Endothelial cell (in vitro differentiated cells): Measurements from ENCODE around the gene TRIM14. TPM values are rescaled to one million over a fixed set of nuclear protein-coding genes. Genes with fewer than 3 reads are reported as not detected.
A peak's percentile ranks its signal among the peaks of the same experiment; 100 is the strongest.

Source experiments
- DNase-seq: peaks from one replicate; pipeline ENCODE4 v3.0.0; 2021; ENCODE audit warnings: low spot score
- H3K27ac Mint-ChIP-seq: one replicate; pipeline ENCODE4 v1.8.0; 2021; ENCODE audit warnings: mixed read lengths, inconsistent platforms; ENCODE audit not compliant: unreplicated experiment
- H3K27me3 Mint-ChIP-seq: one replicate; pipeline ENCODE4 v1.8.0; 2021; ENCODE audit warnings: mild to moderate bottlenecking, moderate library complexity, mixed read lengths, inconsistent platforms; ENCODE audit not compliant: unreplicated experiment
- H3K36me3 Mint-ChIP-seq: one replicate; pipeline ENCODE4 v1.8.0; 2021; ENCODE audit warnings: mild to moderate bottlenecking, low read depth, mixed read lengths, inconsistent platforms; ENCODE audit not compliant: unreplicated experiment
- H3K4me1 Mint-ChIP-seq: one replicate; pipeline ENCODE4 v1.8.0; 2021; ENCODE audit warnings: mild to moderate bottlenecking, mixed read lengths, inconsistent platforms; ENCODE audit not compliant: unreplicated experiment
- H3K4me3 Mint-ChIP-seq: one replicate; pipeline ENCODE4 v1.8.0; 2021; ENCODE audit warnings: mild to moderate bottlenecking, mixed read lengths, inconsistent platforms; ENCODE audit not compliant: unreplicated experiment
- H3K9me3 Mint-ChIP-seq: one replicate; pipeline ENCODE4 v1.8.0; 2021; ENCODE audit warnings: mixed read lengths, inconsistent platforms; ENCODE audit not compliant: unreplicated experiment
- total RNA-seq: library from RNA; stranded (reverse); fragmentation: NEBNext Ultra II Directional; extraction: Animal tissue kit (Norgen Biotek cat#: 25700); gene quantifications from one replicate; pipeline ENCODE4 v1.2.1, GENCODE V29; 2021; ENCODE audit not compliant: unreplicated experiment
- TF ChIP-seq, protein P1 (sequence below): fragments of 200-600 bp; sonication (generic); IDR thresholded peaks from one replicate; pipeline ENCODE4 v1.5.0; 2021; ENCODE audit warnings: antibody characterized with exemption; ENCODE audit not compliant: unreplicated experiment

TRIM14 gene
- total RNA-seq, 1 donor from 2014 or later: 0.97 TPM

DNA sequence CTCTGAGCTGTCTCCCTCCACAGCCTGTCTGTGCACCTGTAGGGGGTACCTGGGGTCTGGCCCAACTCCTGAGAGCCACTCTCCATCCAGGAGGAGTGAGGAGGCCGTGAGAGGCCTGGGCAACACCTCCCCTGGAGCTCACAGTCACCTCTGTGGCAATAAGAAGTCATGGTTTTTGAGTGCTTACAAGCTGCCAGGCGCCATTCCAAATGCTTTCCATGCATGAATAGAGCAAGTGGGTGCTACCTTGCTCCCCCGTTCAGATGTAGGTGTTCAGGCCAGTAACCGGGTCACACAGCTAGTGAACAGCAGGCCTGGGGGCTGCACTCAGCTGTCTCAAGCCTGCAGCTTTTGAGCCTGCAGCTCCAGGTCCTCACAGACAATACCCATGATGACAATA is 42.8 kb upstream of the TRIM14 start:
- peaks cover 8% of the 10 kb centered on the region for H3K36me3 Mint-ChIP-seq
- H3K9me3 Mint-ChIP-seq: no peaks in the 10 kb centered on the region
- no peak overlapping the region for H3K4me3 Mint-ChIP-seq
- H3K4me1 Mint-ChIP-seq: peaks cover 3% of the 10 kb centered on the region
- peaks cover 6% of the 10 kb centered on the region for H3K27me3 Mint-ChIP-seq
- no peak for DNase-seq
- H3K27ac Mint-ChIP-seq: no peak overlapping the region
- TF ChIP-seq, protein P1, sequence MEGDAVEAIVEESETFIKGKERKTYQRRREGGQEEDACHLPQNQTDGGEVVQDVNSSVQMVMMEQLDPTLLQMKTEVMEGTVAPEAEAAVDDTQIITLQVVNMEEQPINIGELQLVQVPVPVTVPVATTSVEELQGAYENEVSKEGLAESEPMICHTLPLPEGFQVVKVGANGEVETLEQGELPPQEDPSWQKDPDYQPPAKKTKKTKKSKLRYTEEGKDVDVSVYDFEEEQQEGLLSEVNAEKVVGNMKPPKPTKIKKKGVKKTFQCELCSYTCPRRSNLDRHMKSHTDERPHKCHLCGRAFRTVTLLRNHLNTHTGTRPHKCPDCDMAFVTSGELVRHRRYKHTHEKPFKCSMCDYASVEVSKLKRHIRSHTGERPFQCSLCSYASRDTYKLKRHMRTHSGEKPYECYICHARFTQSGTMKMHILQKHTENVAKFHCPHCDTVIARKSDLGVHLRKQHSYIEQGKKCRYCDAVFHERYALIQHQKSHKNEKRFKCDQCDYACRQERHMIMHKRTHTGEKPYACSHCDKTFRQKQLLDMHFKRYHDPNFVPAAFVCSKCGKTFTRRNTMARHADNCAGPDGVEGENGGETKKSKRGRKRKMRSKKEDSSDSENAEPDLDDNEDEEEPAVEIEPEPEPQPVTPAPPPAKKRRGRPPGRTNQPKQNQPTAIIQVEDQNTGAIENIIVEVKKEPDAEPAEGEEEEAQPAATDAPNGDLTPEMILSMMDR: no peak

DNA sequence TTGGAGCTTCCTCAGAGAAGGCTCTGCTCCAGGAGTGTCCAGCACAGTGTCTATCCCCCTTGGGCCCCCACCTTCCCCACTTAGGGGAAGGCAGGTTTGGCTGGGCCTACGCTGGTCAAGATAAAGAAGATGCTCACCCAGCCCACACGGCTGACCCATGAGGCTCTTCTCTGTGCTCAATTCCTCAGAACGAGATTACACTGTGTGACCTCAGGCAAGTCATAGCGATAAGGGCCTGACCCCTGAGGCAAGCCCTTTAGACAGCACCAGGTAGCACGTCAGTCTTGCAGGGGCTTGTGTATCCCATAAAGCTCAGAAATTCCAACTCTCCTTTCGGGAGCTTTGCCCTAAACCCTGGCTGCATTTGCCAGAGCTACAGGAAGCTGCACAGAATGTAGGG is 40.8 kb upstream of the TRIM14 start:
- DNase-seq: no peak
- Mint-ChIP-seq H3K27ac (no peak overlapping the region), H3K27me3 (peaks cover 2% of the 10 kb centered on the region), H3K9me3 (no peaks in the 10 kb centered on the region), H3K4me3 (peak overlapping the region; percentile 22), H3K36me3 (peaks cover 8% of the 10 kb centered on the region), H3K4me1 (peaks cover 3% of the 10 kb centered on the region)
- TF ChIP-seq, protein P1: no peak

DNA sequence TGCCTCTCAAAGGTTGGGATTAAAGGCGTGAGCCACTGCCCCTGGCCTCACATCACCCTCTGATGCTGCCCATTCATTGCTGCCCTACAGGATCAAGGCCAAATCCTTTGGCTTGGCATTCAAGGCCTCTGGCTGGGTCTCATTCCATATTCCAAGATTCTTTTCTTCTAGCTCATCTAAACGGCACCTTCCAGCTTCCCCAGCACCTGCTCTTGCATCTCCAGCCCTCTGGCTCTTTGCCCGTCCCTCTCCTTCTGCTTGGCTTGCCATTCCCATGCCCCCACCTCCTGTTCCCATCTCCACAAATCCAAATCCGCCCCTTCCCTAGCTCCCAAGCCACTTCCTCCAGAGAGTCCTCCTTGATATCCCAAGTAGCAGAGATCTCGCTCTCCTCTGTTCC is 40.3 kb upstream of the TRIM14 start:
- Mint-ChIP-seq H3K27ac (no peak overlapping the region), H3K9me3 (no peaks in the 10 kb centered on the region), H3K4me3 (no peak overlapping the region), H3K27me3 (peaks cover 2% of the 10 kb centered on the region), H3K4me1 (peaks cover 3% of the 10 kb centered on the region), H3K36me3 (peaks cover 8% of the 10 kb centered on the region)
- DNase-seq: no peak
- TF ChIP-seq, protein P1: no peak

DNA sequence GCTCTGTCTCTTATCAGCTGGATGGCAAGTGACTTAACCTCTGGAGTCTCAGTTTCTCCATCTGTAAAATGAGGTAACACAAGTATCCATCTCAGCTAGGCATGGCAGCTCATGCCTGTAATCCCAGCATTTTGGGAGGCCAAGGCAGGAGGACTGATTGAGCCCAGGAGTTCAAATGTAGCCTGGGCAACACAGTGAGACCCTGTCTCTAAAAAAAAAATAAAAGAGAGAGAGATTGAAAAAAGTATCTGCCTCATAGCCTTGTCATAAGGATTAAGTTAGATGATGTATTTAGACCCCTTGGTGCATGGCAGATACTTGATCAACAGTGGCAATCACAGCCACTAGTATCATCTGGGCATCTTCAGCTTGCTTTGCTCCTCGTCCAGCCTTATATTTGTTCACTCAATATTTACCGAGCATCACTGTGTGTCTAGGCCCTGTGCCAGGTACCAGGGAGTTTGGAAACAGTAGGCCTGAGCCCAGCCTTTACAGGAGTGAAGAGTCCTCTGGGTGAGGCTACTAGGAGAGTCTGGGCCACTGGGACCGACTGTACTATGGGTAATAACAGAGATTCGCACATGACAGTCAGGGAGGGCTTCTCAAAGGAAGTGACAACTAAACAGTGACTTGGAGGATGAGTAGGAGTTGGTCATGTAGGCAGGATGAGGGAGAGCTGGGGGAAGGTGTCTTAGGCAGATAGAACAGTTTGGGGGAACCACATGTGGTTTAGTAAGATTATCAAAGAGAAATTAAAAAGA is 39.2 kb upstream of the TRIM14 start:
- Mint-ChIP-seq H3K9me3 (no peaks in the 10 kb centered on the region), H3K4me3 (no peak overlapping the region), H3K27ac (no peak overlapping the region), H3K27me3 (peaks cover 2% of the 10 kb centered on the region), H3K4me1 (peaks cover 3% of the 10 kb centered on the region), H3K36me3 (peaks cover 8% of the 10 kb centered on the region)
- TF ChIP-seq, protein P1: no peak
- no peak for DNase-seq

DNA sequence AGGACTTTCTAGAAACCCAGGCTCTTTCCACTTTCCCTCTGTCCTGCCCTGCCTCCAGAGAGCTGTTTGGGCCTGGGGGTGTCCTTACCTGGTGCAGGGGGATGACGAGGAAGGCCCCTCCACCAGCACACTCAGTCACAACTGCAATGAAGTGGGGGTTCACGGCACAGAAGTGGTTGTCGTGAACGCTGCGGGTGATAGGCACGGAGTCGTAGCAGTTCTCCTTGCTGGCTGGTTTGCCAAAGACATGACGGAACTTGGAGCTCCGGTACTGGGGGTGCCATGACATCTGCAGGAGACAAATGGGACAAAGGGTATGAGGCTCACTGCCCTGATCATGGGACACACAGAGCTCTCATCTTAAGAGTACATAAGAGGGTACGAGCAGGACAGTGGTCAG is 38.4 kb upstream of the TRIM14 start:
- no peak for DNase-seq
- Mint-ChIP-seq H3K27me3 (peaks cover 2% of the 10 kb centered on the region), H3K4me1 (peaks cover 3% of the 10 kb centered on the region), H3K36me3 (peaks cover 8% of the 10 kb centered on the region), H3K27ac (no peak overlapping the region), H3K4me3 (no peak overlapping the region), H3K9me3 (no peaks in the 10 kb centered on the region)
- TF ChIP-seq, protein P1: no peak
